K562 (cell line): ENCODE measurements around the gene STT3A. TPM values are rescaled to one million over a fixed set of nuclear protein-coding genes. Genes with fewer than 3 reads are reported as not detected.

Source experiments
- FOXK2 ChIP-seq, 2 experiments: fragments of 450-650 bp; IDR thresholded peaks in 1 of 2; conservative IDR thresholded peaks in 1 of 2; 2 replicates each; pipeline ENCODE4 v1.6.1; 2016; ENCODE audit warnings: low read depth in 2 of 2, mild to moderate bottlenecking in 1 of 2
- FUS ChIP-seq: fragments of 200-400 bp; formaldehyde crosslinking; optimal IDR thresholded peaks from 2 replicates; pipeline ENCODE3; 2017; ENCODE audit warnings: low read depth, low read length
- MAFF ChIP-seq: IDR thresholded peaks from 2 replicates; pipeline ENCODE4 v1.6.1; 2012; ENCODE audit warnings: low read length, improper control_type of control experiment
- PML ChIP-seq: IDR thresholded peaks from 2 replicates; pipeline ENCODE4 v1.6.1; 2012; ENCODE audit warnings: low read length, inconsistent platforms
- SAFB ChIP-seq: fragments of 200-400 bp; formaldehyde crosslinking; IDR thresholded peaks from 2 replicates; pipeline ENCODE4 v1.6.1; 2017; ENCODE audit warnings: low read depth, low read length, borderline replicate concordance
- SETDB1 ChIP-seq: IDR thresholded peaks from one replicate; pipeline ENCODE4 v1.6.1; 2012; ENCODE audit warnings: low read length, control low read depth, inconsistent platforms
- TAF7 ChIP-seq: fragments of 450-650 bp; IDR thresholded peaks from 2 replicates; pipeline ENCODE4 v1.6.1; 2016; ENCODE audit warnings: missing genetic modification characterization, missing compliant biosample characterization
- TRIM28 ChIP-seq: fragments of 450-650 bp; IDR thresholded peaks from 2 replicates; pipeline ENCODE4 v1.6.1; 2017
- YY1 ChIP-seq, 3 experiments: IDR thresholded peaks; 2 replicates each; pipeline ENCODE4 v1.6.1; 2011; ENCODE audit warnings: low read length in 2 of 3, mild to moderate bottlenecking in 2 of 3, moderate library complexity in 2 of 3, borderline replicate concordance in 1 of 3, control low read depth in 1 of 3, low read depth in 1 of 3; ENCODE audit not compliant: insufficient read depth in 3 of 3, insufficient replicate concordance in 2 of 3, control insufficient read depth in 1 of 3, insufficient read length in 1 of 3; ENCODE audit errors: extremely low read depth in 1 of 3
- ZC3H4 ChIP-seq: sonication (generic); formaldehyde crosslinking; IDR thresholded peaks from 2 replicates; pipeline ENCODE4 v1.9.0; 2021; ENCODE audit warnings: missing genetic modification reagents, borderline replicate concordance
- ZNF76 ChIP-seq: fragments of 250-450 bp; sonication (Bioruptor Pico); IDR thresholded peaks from 2 replicates; pipeline ENCODE4 v1.4.0; 2020; ENCODE audit warnings: mild to moderate bottlenecking, moderate library complexity, borderline replicate concordance
- polyA plus RNA-seq, 8 experiments: library from polyadenylated mRNA; depleted of rRNA in 4 of 8; stranded (reverse) in 5 of 8; unstranded in 3 of 8; fragments of >200 nt; fragmentation: Nextera tagmentation in 2 of 8; fragmentation: Illumina TruSeq in 1 of 8; extraction: Ambion mirVana in 2 of 8; extraction: Trizol in 1 of 8; gene quantifications; 2 replicates each; pipeline versions ENCODE4 v1.2.1 to v1.2.3, GENCODE V29; 2011 to 2014; ENCODE audit warnings: inconsistent platforms in 1 of 8, missing spikeins in 1 of 8
- total RNA-seq, 7 experiments: library from RNA; depleted of rRNA in 6 of 7; stranded (reverse); fragments of >200 nt in 6 of 7; fragmentation: Illumina TruSeq in 2 of 7; extraction: Trizol in 2 of 7; gene quantifications; 2 replicates each; pipeline versions ENCODE4 v1.2.1 to v1.2.3, GENCODE V29; 2011 to 2021; ENCODE audit warnings: low replicate concordance in 1 of 7
- TF ChIP-seq, protein P1 (sequence below): fragments of 250-450 bp; sonication (Bioruptor Pico); IDR thresholded peaks from 2 replicates; pipeline ENCODE4 v1.4.0; 2020
- TF ChIP-seq, protein P2 (sequence below): fragments of 450-650 bp; conservative IDR thresholded peaks from 2 replicates; pipeline ENCODE4 v1.6.1; 2016; ENCODE audit warnings: missing genetic modification characterization, low read depth, mild to moderate bottlenecking, missing compliant biosample characterization, moderate library complexity
- TF ChIP-seq, protein P3 (sequence below): fragments of 200-800 bp; sonication (Bioruptor generic); IDR thresholded peaks from 2 replicates; pipeline ENCODE4 v1.6.1; 2017; ENCODE audit warnings: missing genetic modification characterization, missing compliant biosample characterization

The STT3A gene
- total and polyA plus RNA-seq, 9 of the 15 experiments (the other 6 are each of a cell fraction or from before 2014, with no cell fraction given), result 70.7 to 330 (median 192) TPM

DNA sequence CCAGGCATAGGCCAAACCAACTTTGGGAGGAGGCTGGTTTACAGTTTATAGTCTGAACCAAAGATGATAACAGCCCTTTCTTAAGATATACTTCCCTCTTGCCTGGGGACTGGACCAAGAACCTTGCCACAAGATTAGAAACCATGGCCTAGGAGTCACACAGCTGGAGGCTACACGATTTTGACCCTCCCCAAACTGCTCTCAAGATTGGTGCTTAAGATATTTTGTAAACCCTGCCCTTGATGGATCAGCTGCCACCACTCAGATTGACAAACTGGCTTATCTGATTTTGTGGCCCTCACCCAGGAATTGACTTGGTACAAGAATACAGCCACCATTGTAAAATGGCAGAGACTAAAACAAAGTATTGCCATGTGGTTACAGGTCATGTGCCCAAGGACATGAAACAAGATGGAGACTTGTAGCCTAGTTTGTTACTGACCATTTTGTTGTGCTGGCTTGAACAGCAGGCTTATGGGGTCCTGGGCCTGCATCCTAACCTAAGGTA is 40.8 kb upstream of the STT3A start (continued):
- TF ChIP-seq, protein P1, sequence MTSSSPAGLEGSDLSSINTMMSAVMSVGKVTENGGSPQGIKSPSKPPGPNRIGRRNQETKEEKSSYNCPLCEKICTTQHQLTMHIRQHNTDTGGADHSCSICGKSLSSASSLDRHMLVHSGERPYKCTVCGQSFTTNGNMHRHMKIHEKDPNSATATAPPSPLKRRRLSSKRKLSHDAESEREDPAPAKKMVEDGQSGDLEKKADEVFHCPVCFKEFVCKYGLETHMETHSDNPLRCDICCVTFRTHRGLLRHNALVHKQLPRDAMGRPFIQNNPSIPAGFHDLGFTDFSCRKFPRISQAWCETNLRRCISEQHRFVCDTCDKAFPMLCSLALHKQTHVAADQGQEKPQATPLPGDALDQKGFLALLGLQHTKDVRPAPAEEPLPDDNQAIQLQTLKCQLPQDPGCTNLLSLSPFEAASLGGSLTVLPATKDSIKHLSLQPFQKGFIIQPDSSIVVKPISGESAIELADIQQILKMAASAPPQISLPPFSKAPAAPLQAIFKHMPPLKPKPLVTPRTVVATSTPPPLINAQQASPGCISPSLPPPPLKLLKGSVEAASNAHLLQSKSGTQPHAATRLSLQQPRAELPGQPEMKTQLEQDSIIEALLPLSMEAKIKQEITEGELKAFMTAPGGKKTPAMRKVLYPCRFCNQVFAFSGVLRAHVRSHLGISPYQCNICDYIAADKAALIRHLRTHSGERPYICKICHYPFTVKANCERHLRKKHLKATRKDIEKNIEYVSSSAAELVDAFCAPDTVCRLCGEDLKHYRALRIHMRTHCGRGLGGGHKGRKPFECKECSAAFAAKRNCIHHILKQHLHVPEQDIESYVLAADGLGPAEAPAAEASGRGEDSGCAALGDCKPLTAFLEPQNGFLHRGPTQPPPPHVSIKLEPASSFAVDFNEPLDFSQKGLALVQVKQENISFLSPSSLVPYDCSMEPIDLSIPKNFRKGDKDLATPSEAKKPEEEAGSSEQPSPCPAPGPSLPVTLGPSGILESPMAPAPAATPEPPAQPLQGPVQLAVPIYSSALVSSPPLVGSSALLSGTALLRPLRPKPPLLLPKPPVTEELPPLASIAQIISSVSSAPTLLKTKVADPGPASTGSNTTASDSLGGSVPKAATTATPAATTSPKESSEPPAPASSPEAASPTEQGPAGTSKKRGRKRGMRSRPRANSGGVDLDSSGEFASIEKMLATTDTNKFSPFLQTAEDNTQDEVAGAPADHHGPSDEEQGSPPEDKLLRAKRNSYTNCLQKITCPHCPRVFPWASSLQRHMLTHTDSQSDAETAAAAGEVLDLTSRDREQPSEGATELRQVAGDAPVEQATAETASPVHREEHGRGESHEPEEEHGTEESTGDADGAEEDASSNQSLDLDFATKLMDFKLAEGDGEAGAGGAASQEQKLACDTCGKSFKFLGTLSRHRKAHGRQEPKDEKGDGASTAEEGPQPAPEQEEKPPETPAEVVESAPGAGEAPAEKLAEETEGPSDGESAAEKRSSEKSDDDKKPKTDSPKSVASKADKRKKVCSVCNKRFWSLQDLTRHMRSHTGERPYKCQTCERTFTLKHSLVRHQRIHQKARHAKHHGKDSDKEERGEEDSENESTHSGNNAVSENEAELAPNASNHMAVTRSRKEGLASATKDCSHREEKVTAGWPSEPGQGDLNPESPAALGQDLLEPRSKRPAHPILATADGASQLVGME, result no peak
- TF ChIP-seq, protein P2, sequence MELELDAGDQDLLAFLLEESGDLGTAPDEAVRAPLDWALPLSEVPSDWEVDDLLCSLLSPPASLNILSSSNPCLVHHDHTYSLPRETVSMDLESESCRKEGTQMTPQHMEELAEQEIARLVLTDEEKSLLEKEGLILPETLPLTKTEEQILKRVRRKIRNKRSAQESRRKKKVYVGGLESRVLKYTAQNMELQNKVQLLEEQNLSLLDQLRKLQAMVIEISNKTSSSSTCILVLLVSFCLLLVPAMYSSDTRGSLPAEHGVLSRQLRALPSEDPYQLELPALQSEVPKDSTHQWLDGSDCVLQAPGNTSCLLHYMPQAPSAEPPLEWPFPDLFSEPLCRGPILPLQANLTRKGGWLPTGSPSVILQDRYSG (tag), result peak; percentile 77
- TF ChIP-seq SAFB, result no peak
- no peak for TF ChIP-seq ZC3H4 (CRISPR knock-in tag)
- no peak for TF ChIP-seq TAF7
- TF ChIP-seq FOXK2 (conservative IDR thresholded peaks at IDR 0.05 in 1 of 2, IDR thresholded peaks at IDR 0.05 in 1 of 2; ENCODE audit: low read depth in 2 of 2), result 0 out of 4 replicates have a peak, but pooled peaks of 1 of the 2 experiments have one; percentile 32
- no peak for TF ChIP-seq FUS
- TF ChIP-seq ZNF76, result no peak
- TF ChIP-seq, protein P3, sequence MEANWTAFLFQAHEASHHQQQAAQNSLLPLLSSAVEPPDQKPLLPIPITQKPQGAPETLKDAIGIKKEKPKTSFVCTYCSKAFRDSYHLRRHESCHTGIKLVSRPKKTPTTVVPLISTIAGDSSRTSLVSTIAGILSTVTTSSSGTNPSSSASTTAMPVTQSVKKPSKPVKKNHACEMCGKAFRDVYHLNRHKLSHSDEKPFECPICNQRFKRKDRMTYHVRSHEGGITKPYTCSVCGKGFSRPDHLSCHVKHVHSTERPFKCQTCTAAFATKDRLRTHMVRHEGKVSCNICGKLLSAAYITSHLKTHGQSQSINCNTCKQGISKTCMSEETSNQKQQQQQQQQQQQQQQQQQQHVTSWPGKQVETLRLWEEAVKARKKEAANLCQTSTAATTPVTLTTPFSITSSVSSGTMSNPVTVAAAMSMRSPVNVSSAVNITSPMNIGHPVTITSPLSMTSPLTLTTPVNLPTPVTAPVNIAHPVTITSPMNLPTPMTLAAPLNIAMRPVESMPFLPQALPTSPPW, result peak; percentile 65
- TF ChIP-seq PML, result peak; percentile 47; the same call in 1 of the 2 replicates
- TF ChIP-seq SETDB1, result no peak
- no peak for TF ChIP-seq MAFF
- no peak for TF ChIP-seq TRIM28
- peak in 1 of 3 experiments; percentile 83 for TF ChIP-seq YY1 (IDR thresholded peaks at IDR 0.05; ENCODE audit: borderline replicate concordance in 1 of 3, control insufficient read depth in 1 of 3, extremely low read depth in 1 of 3, insufficient read depth in 3 of 3, insufficient read length in 1 of 3, insufficient replicate concordance in 2 of 3, low read depth in 1 of 3, low read length in 2 of 3)
